GM19397 (cell line): ENCODE results near the gene RALGAPA2.

Source experiments
- ATAC-seq: cut with Tn5 transposase; IDR thresholded peaks from one replicate; pipeline ENCODE4 v1.9.1; 2021; ENCODE audit warnings: mild to moderate bottlenecking, moderate library complexity; ENCODE audit not compliant: unreplicated experiment

RALGAPA2 gene

DNA sequence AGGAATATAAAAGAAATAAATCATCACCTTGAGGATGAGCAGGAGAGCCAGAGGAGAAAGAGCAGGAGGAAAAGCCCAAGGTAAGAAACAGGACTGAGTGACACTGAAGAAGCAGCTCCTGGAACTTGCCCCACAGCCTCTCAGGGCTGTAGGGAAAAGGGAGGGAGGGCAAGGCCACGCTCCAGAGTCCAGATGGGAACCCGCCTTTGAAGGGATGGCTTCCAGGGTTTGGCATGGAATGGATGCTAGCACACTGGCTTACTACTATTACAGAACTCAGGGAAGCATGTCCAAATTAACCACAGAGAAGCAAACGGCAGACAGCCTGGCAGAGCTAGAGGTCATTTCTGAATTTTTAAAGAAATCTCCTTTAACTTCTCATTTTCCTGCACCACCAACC is 26.8 kb downstream of the RALGAPA2 start:
- ATAC-seq, result no peak

DNA sequence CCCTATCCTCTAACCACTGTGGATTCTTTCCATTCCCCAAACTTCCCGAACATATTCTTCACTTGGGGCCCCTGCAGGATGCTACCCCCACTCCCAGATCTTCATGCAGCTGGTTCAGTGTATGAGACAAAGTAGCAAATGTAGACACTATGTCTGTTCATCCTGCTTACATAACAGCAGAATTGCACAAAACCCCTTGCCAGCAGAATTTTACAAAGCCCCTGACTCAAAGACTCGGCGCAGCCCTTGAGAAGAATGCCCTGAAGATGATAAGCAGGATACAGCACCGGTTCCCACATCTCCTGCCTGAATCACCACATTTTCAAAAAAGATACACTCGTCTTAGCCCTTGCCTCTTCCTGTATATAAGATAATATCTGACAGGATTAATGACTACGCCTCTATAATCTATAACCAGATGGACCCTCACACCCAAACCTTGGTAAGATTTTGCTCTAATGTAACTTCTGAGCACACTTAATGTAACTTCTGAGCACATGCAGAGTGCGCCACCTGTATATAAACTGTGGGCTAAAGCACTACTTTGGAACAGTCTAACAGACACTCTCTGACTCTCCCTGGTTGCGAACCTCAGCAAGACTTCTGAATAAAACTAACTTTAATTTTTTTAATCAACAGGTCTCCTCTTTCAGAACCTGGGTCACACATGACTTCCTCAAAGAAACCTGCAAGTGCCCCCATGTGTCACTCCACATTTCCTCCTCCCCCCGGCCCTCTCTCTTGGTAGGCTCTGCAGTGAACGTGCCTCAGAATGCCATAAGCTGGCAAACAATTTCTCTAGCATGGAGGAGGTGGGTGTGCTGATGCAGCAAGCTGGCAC is 28.7 kb downstream of the RALGAPA2 start:
- ATAC-seq, result no peak

DNA sequence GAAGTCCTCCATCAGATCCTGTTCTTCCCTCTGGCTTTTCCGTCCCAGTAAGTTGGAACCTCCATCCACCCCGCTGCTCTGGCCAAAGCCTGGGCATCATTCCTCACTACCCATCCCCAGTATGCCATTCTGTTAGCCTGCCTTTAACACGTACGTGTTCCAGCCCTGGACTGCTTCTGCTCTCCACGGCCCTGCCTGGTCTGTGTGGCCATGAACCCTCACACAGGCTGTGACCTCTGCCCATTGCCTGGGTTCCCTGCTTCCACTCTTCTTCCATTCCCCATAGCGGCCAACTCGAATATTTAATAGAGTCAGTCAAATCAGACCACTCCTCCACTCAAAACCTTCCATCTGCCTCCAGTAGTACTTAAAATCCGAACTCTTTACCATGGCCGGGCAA is 29.4 kb downstream of the RALGAPA2 start:
- no peak for ATAC-seq

DNA sequence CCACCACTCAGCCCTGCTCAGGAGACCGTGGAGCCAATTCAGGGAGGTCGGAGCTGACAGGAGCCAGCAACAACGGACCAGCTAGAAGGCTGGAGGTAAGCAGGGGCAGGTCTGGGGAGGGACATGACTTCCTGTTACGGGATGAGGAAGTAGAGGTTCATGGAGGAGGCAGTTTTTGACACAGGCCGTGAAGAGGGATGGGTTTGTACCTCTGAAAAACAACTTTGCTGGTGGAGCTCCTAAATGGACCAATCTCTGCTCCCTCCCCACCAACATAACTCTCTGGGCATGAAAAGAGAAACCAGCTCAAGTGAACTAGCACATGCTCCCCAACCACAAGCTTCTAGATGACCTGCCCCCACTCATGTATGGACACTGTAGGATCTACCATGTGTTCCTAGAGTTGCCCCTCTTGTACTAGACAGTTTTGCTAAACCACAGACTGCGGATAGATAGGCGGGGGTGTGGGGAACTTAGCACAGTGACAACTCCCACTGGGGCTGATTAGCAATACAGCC is 31.4 kb downstream of the RALGAPA2 start:
- ATAC-seq, result peak; percentile 43

DNA sequence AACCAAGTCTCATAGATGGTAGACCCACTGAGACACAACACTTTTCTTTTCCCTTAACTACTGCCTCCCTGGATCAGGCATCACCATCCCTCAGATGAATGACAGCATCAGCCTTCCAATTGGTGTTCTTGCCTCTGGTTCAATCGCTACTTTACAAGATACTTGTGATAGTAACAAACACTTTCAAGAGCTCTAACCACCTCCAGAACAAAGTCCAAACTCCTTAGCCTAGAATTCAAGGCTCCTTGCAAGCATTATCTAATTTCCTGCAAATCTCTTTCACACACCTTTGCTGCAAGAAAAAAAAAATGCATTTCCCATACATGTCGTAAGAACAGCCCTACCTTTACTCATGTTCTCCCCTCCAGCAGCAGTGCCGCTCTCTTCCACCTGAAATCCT is 33.1 kb downstream of the RALGAPA2 start:
- ATAC-seq, result no peak

DNA sequence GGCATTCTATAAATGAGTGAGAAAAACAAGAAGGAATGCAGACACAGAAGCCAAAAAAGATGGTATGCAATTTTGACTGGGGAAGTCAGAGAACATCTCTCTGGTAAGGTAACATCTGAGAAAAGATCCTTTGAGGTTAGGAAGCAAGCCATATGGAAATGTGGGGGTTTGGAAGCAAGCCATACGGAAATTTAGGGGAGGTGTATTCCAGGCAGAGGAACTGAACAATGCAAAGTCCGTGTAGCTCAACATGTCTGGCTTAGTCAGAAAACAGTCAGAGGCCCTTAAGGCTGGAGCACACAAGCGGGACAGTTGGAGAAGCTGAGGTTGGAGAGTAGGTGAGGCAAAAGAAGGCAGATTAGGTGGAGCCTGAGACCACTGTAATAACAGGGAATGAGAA is 35.3 kb downstream of the RALGAPA2 start:
- no peak for ATAC-seq

DNA sequence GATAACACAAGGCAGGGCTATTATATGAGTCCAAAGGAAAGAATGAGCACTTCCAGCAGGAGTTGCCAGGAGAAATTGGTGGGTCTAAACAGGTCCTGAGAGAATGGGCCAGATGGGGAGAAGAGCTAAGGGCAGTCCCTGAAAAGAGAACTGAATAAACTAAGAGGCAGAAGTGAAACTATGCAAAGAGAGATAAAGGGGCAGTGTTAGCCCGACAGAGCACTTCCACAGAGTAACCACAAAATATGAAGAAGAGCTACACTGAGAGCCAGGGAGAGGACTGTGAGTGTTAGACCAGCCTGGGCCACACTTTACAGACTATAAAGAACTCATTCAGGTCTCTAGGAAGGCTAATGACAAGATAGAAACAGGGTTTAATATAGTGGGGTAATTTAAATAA is 43.8 kb downstream of the RALGAPA2 start:
- peak; percentile 97 for ATAC-seq

DNA sequence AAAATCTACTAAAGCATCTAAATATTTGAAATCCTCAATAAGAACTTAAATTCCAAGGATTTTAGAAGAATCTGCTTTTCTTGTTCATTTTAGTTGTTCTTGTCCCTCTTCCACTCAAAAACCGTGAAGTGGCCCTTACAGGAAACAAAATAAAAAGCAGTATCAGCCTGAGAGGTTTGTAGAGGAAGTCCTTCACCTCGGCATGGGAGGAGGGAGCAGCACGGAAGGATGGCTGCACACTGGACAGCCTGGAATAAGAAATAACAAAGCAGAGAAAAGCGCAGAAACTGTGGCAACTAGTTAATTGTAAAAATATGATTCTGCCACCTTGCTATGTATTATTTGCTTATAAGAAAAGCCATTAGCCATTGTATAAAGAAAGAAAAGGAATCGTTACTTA is 46.1 kb downstream of the RALGAPA2 start:
- no peak for ATAC-seq

DNA sequence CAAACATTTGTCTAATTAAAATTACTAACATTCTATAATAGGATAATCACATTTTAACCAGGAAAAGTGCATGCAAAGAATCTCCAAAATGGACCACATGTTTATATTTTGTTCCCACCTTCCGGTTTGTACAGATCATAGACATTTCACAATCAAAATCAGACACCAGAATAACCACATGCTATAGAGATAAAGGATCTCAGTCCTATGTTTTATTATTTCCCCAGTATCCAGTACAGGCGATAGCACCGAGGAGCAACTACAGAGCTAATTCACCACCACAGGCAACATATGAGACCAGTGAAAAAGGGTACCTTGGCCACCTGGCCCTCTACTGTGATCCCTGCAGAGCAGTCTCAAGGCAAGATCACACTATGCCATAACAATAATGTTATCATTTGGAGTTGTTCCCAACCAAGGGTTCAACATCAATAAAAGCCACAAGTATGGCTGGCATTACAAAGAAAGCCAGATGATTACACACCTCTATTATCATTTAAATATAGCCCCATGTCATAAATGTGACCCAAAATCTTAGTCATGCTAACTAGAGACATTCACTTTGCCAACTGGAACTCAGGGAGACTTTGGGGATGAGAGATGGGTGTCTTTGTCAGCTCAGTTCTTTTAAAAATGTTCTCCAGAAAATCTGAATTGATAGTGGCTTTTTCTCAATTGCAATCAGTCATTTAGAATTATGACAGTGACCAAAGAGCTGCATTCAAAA is 46.7 kb downstream of the RALGAPA2 start:
- no peak for ATAC-seq

DNA sequence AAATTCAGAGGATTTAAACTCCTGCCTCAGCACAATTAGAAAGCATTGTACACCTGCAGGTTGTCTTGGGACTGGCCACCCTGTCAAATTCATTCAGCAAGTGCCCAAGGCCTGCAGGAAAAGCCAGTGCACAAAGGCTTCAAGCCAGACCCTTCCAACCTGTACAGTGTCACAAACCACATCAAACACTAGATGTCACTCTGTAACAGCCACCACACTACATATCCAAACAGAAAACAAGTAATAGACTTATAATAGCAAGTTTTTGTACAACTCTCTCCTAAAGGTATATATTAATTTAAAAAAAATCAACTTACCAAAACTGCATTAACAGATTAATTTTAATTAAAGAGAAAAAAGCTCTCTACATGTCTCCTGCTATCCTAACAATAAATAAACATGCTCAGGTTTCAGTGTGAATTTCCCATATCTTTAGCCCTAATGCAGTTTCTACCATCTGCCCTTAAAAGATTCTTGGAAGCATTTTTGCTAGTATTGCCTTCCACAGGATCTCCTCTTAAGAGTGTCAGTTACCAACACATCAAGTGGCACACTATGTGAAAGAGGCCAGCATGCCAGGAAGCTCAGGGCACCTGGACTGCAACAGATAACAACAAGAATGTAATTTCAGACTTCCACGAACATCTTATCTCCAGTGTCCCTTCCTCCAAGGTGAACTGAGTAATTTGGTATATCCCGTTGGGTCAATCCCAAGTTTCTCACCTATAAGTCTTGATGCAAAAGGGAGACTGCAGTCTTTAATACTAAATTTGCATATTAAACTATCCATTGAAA is 47.5 kb downstream of the RALGAPA2 start:
- ATAC-seq, result no peak

DNA sequence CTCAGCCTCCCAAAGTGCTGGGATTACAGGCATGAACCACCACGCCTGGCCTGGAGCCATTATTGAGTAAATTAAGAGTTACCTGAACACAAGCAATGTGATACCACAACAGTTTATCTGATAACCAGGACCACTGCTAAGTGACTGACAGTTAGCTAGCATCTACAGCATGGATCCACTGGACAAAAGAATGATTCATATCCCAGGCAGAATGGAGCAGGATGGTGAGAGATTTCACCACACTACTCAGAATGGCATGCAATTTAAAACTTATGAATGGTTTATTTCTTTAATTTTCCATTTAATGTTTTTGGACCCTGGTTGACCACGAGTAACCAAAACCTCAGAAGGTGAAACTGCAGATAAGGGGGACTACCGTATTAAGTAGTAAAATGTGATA is 48.6 kb downstream of the RALGAPA2 start:
- no peak for ATAC-seq

DNA sequence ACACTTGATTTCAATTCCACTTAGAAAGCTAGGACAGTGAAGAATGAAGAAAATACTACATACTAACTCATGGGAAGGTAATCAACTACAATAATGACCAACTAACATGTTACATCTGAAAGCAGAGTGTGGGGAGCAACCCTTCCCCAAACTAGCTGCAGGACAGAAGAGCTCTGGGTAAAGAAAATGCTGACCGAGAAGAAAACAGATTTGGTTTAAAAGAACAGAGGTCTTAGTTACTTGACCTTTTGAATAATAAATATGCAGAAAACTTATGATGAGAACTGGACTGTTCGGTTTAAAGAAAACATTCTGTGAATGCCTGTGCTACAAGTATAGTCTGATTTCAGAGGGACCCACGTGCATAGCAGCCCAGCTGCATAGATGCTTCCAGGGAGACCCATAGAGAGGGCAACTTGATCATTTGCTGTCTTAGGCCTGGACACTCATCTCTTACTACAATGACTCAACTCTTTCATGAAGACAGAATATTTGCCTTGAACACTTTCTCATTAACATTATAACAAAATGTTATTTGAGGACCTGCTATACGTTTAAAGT is 53.5 kb downstream of the RALGAPA2 start:
- ATAC-seq, result no peak

DNA sequence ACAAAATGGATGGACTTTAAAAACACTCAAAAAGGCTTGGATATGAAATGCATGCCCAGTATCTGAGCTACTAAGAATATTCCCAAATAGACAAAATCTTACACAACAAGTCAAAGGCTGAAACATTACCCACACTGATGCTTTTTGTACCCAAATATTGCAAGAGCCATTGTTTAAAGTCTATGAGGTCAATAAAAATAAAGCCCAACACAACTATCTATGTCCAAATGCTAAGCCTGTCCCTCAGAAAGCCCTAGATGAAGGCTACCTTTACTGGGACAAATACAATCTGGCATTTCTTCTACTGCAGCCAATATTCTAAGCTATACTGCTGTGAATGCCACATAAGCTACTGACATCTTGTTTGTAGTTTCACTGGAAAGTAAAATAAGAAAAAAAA is 54.3 kb downstream of the RALGAPA2 start:
- ATAC-seq, result no peak

DNA sequence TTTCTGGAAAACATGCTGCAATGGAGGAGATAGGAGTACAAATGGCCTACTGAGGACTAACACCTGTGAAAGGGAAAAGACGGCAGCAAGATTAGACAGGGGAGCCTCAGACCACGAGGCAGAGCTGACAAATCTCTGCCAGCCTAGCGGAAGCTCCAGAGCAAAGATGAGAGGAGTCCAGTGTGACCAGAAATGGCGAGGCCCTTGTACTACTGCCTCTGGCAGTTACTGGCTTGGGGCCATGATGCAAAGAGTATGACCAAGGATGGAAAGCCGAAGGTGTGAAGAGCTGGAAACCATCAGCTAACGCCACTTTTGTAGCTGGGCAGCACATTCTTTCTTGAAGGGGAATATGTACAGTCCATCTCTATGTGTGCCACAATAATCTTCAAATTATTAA is 55.4 kb downstream of the RALGAPA2 start:
- no peak for ATAC-seq

DNA sequence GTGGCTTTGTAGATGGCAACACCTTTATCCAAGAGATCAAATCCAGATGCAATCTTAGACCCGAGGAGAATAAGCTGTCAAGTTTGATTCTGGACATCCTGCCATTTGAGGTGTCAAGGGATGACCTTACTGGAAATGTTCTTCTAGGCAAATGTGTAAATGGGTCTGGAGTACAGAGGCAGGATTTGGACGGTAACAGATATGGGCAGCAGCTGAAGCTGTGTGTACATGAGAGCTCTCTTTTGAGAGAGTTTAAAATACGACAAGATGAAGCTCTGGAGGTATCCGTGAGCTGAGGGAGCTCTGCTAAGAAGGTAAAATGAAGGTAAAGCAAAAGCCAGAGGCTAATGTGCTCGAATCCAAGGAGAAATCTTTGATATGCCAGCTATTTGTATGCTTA is 56.6 kb downstream of the RALGAPA2 start:
- ATAC-seq, result no peak

DNA sequence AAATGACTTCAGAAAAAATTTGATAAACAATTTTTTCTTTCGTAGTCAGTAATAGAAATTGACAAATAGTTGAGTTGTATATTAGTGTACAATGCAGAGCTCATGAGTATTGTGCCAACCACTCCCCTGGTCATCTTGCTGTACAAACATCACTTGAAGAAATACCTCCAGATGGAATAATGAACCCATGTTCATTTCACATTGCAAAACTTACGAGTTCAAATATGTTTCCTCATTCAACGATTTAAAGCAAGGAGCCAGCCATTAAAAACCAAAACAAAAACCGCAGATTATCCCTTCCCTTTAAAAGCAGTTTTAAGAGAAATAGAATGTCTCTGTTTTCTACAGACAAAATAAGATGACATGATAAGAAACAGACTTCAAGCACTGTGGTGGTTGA is 62.5 kb downstream of the RALGAPA2 start:
- no peak for ATAC-seq

DNA sequence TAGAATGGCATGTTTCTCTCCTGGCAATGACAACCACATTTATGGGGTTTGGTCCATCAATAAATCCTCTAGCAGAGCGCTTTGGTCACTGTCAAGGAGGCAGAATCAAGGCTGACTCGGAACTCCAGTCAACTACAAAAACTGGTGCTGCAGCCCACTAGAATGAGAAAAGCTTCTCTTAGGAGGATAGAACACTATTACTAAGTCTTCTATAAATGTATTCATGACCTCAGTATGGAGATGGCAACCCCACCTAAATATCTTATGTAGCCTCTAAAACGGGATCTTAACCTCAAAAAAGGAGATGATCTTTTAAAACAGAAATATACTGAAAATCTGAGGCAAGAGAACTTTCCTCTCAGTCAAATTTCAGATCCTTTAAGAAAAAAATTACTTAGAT is 68.5 kb downstream of the RALGAPA2 start:
- ATAC-seq, result no peak

DNA sequence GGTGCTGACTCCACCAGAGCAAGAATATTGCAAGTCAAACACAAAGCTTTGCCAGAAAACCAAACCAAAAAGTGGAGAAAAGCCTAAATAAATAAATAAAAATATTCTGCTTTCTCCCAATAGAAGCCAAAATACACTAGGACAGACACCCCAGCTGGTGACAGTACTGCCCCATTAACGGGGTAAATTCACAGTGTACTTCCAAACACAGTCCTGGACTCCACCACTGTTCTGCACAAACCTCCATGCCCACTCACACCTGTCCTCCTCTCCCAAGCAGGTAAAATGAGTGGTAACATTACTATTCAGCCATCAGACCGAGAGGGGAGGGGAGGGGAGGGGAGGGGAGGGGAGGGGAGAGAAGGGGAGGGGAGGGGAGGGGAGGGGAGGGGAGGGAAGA is 70.7 kb downstream of the RALGAPA2 start:
- ATAC-seq, result no peak

DNA sequence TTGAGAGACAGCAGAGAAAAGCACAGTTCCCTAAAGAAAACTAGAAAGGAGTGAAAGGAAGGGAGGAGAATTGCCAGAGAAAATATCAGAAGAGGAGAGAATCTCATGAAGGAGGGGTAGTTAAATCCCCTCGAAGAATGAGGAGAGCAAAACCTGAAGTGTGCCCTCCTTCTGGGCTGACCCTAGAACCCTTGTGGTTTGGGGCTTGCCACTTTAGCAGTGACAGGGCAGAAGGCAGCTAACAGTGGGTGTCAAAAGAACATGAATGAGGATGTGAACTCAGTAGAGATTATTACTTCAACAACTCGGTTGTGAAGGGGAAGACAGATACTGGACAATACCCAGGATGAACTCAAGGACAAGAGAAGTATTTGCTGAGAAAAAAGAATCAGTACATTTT is 73.6 kb downstream of the RALGAPA2 start:
- no peak for ATAC-seq

DNA sequence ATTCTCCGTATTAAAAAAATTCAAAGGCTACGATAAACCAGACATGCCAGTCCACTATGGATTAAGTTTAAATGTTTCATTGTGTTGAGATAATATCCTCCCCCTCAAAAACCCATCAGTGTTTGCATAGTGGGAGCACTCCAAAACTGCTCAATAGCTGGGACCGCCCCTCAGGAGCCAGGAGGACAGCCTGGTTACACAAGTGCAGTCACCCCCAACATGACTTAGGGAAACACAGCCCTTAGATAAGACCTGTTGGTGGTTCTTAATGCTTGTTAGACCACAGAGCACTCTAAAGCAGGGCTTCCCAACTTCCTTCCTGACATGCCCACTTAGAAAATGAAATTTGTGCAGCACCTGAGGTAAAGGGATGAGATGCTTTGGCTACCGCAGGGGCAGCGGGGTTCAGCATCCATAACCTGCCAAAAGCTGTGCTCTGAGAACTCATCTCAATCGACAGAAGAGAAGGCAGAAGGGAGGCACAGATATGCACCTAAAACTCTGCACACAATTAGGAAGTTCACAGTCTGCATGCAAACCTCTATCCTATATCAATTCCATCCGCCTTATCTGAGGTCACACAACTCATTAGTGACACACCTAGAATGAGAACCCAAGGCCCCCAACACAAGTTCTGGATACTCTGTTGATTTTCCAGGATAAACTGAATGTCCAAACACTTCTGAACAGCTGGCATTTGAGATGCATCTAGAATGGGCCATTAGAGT is 74.3 kb downstream of the RALGAPA2 start:
- ATAC-seq, result no peak
